ENCODE data around the gene RHOH. TPM values are rescaled to one million over a fixed set of nuclear protein-coding genes. Genes with fewer than 3 reads are reported as not detected.
A peak's percentile ranks its signal among the peaks of the same experiment; 100 is the strongest.

RHOH gene
- total RNA-seq, 1 experiment from 2014 or later = not detected

- TF ChIP-seq, protein P1, sequence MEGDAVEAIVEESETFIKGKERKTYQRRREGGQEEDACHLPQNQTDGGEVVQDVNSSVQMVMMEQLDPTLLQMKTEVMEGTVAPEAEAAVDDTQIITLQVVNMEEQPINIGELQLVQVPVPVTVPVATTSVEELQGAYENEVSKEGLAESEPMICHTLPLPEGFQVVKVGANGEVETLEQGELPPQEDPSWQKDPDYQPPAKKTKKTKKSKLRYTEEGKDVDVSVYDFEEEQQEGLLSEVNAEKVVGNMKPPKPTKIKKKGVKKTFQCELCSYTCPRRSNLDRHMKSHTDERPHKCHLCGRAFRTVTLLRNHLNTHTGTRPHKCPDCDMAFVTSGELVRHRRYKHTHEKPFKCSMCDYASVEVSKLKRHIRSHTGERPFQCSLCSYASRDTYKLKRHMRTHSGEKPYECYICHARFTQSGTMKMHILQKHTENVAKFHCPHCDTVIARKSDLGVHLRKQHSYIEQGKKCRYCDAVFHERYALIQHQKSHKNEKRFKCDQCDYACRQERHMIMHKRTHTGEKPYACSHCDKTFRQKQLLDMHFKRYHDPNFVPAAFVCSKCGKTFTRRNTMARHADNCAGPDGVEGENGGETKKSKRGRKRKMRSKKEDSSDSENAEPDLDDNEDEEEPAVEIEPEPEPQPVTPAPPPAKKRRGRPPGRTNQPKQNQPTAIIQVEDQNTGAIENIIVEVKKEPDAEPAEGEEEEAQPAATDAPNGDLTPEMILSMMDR (IDR thresholded peaks at IDR 0.05; ENCODE audit: unreplicated experiment) = no peak
- POLR2A ChIA-PET = no interaction called here
- no TSS peak for BruUV-seq (replicated peaks)
Observed at GRCh38 chr4:40206426-40206825, 9.6 kb downstream of the RHOH start.

DNA sequence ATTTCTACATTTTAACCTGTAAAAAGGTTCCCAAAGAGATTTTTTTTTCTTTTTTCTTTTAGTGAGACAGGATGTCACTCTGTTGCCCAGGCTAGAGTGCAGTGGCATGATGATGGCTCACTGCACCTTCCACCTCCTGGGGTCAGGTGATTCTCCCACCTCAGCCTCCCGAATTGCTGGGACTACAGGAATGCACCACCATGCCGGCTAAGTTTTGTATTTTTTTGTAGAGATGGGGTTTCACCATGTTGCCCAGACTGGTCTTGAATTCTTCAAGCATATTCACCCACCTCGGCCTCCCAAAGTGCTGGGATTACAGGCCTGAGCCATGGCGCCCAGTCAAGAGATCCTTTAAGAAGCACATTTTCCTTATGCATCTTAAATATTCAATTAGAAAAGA, 12.6 kb downstream of the RHOH start:
- no TSS peak for BruUV-seq (replicated peaks)
- TF ChIP-seq, protein P1 (IDR thresholded peaks at IDR 0.05; ENCODE audit: unreplicated experiment) = no peak
- Mint-ChIP-seq H3K27ac (ENCODE audit: low read depth, unreplicated experiment) (no peak overlapping the region), H3K27me3 (ENCODE audit: insufficient read depth, unreplicated experiment) (no peaks in the 10 kb centered on the region), H3K4me3 (ENCODE audit: unreplicated experiment) (no peak overlapping the region), H3K4me1 (ENCODE audit: insufficient read depth, unreplicated experiment) (peaks cover 24% of the 10 kb centered on the region), H3K9me3 (ENCODE audit: unreplicated experiment) (no peaks in the 10 kb centered on the region), H3K36me3 (ENCODE audit: insufficient read depth, unreplicated experiment) (peaks cover 4% of the 10 kb centered on the region)
- intact Hi-C loops (cut with micrococcal nuclease) = no loop called here
- no peak for DNase-seq (ENCODE audit: unreplicated experiment)
- ChIA-PET POLR2A (no interaction called here), CTCF (no interaction called here)

More at GRCh38 chr4:40206426-40206825, 9.6 kb downstream of the RHOH start:
- intact Hi-C loops (cut with micrococcal nuclease) = no loop called here
- Mint-ChIP-seq H3K4me3 (ENCODE audit: unreplicated experiment) (no peak overlapping the region), H3K27ac (ENCODE audit: low read depth, unreplicated experiment) (no peak overlapping the region), H3K9me3 (ENCODE audit: unreplicated experiment) (no peaks in the 10 kb centered on the region), H3K36me3 (ENCODE audit: insufficient read depth, unreplicated experiment) (peaks cover 4% of the 10 kb centered on the region), H3K27me3 (ENCODE audit: insufficient read depth, unreplicated experiment) (no peaks in the 10 kb centered on the region), H3K4me1 (ENCODE audit: insufficient read depth, unreplicated experiment) (peaks cover 8% of the 10 kb centered on the region)
- DNase-seq (ENCODE audit: unreplicated experiment) = no peak
- CTCF ChIA-PET = interaction anchor here (0.7 to 0.8 kb wide), 2 partner anchors 14 to 1055 kb away, joined by 3 read pairs; no protein-coding TSS in a partner anchor

- H3K4me1 Mint-ChIP-seq (ENCODE audit: insufficient read depth, unreplicated experiment) = peaks cover 23% of the 10 kb centered on the region
- no peaks in the 10 kb centered on the region for H3K27me3 Mint-ChIP-seq (ENCODE audit: insufficient read depth, unreplicated experiment)
- DNase-seq (ENCODE audit: unreplicated experiment) = peak; percentile 43
- BruUV-seq (replicated peaks) = no TSS peak
- ChIA-PET POLR2A (interaction anchor here (0.7 to 1.0 kb wide), 2 partner anchors 31 to 98 kb away, joined by 3 to 6 read pairs; no protein-coding TSS in a partner anchor), CTCF (interaction anchor here (0.8 to 1.0 kb wide), 2 partner anchors 48 to 100 kb away, joined by 4 read pairs; no protein-coding TSS in a partner anchor)
- H3K27ac Mint-ChIP-seq (ENCODE audit: low read depth, unreplicated experiment) = no peak overlapping the region
- H3K4me3 Mint-ChIP-seq (ENCODE audit: unreplicated experiment) = no peak overlapping the region
- no peaks in the 10 kb centered on the region for H3K9me3 Mint-ChIP-seq (ENCODE audit: unreplicated experiment)
- TF ChIP-seq, protein P1 (IDR thresholded peaks at IDR 0.05; ENCODE audit: unreplicated experiment) = no peak
- H3K36me3 Mint-ChIP-seq (ENCODE audit: insufficient read depth, unreplicated experiment) = peaks cover 3% of the 10 kb centered on the region
- intact Hi-C loops (cut with micrococcal nuclease) = no loop called here
Observed at GRCh38 chr4:40210776-40211175, 13.9 kb downstream of the RHOH start.

DNA sequence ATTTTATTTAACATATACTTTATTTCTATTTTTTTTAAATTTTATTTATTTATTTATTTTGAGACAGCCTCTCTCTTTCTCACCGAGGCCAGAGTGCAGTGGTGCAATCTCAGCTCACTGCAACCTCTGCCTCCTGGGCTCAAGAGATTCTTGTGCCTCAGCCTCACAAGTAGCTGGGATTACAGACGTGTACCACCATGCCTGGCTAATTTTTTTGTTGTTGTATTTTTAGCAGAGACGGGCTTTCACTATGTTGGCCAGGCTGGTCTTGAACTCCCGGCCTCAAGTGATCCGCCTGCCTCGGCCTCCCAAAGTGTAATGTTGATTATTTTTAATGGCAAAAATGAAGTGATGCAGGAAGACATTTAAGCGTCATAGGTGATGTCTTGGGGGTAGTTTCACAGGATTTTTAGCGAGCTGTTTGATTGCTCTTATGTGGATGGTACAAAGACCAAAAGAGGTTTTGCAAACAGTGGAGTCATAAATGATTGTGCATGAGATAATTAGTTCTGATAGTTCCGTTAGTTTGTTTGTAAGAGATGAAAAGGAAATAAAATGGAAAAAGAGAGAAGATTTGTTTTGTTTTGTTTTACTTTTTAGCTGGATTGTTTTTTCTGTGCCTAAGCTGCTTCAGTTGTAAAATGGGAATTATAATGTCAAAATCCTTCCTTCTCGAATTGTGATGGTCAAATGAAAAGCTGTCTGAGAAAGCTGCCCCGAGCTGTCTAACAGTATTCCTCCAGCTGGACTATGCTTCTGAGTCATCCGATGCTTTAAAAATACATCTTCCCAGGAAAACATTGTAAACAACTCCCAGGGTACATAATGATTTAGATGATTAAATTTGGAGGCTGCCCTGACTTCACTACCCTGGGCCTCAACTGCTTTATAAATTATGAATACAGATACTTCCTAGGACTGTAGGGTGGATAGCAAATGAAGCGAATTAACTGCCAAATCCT, 14.7 kb downstream of the RHOH start:
- Mint-ChIP-seq H3K4me3 (ENCODE audit: unreplicated experiment) (no peak overlapping the region), H3K4me1 (ENCODE audit: insufficient read depth, unreplicated experiment) (peaks cover 18% of the 10 kb centered on the region), H3K27me3 (ENCODE audit: insufficient read depth, unreplicated experiment) (no peaks in the 10 kb centered on the region), H3K27ac (ENCODE audit: low read depth, unreplicated experiment) (no peak overlapping the region), H3K36me3 (ENCODE audit: insufficient read depth, unreplicated experiment) (no peaks in the 10 kb centered on the region), H3K9me3 (ENCODE audit: unreplicated experiment) (no peaks in the 10 kb centered on the region)
- ChIA-PET CTCF (interaction anchor here (0.7 to 0.8 kb wide), 2 partner anchors 47 to 99 kb away, joined by 3 to 4 read pairs; no protein-coding TSS in a partner anchor), POLR2A (interaction anchor here (0.7 to 1.0 kb wide), 2 partner anchors 32 to 97 kb away, joined by 3 to 6 read pairs; no protein-coding TSS in a partner anchor)
- intact Hi-C loops (cut with micrococcal nuclease) = no loop called here
- DNase-seq (ENCODE audit: unreplicated experiment) = no peak
- TF ChIP-seq, protein P1 (IDR thresholded peaks at IDR 0.05; ENCODE audit: unreplicated experiment) = no peak
- BruUV-seq (replicated peaks) = no TSS peak

Measured in MCF 10A (cell line).